Smooth muscle cell (in vitro differentiated cells): Measurements from ENCODE around the gene MYO1A. TPM values are rescaled to one million over a fixed set of nuclear protein-coding genes. Genes with fewer than 3 reads are reported as not detected.
A peak's percentile ranks its signal among the peaks of the same experiment; 100 is the strongest.
"Not testable (repeated sequence)": the region's sequence is repeated elsewhere in the genome, so short reads cannot be mapped to it uniquely, and the experiment has no call there.

ENCODE experiments used
- DNase-seq: peaks from one replicate; lab custom pipeline; 2025; ENCODE audit not compliant: unreplicated experiment; lab: John Stamatoyannopoulos, UW
- H2AFZ ChIP-seq: fragments of 200-600 bp; sonication (generic); 2 replicates; pipeline ENCODE4 v1.6.0; 2016; ENCODE audit warnings: antibody characterized with exemption, low read depth, mild to moderate bottlenecking
- H3F3A ChIP-seq: fragments of 200-600 bp; sonication (generic); 2 replicates; pipeline ENCODE4 v1.6.0; 2017; ENCODE audit warnings: antibody characterized with exemption, low read depth
- H3K27ac ChIP-seq: fragments of 200-600 bp; sonication (generic); 2 replicates; pipeline ENCODE4 v1.5.1; 2016; ENCODE audit warnings: low read depth, mild to moderate bottlenecking
- H3K27me3 ChIP-seq: fragments of 200-600 bp; sonication (generic); 2 replicates; pipeline ENCODE4 v1.6.1; 2016; ENCODE audit warnings: low read depth, mild to moderate bottlenecking
- H3K36me3 ChIP-seq: fragments of 200-600 bp; sonication (generic); 2 replicates; pipeline ENCODE4 v1.5.1; 2016; ENCODE audit warnings: low read depth
- H3K4me1 ChIP-seq: fragments of 200-600 bp; sonication (generic); 2 replicates; pipeline ENCODE4 v1.5.1; 2016; ENCODE audit warnings: low read depth
- H3K4me2 ChIP-seq: fragments of 200-600 bp; sonication (generic); 2 replicates; pipeline ENCODE4 v1.6.0; 2016; ENCODE audit warnings: mild to moderate bottlenecking
- H3K4me3 ChIP-seq: fragments of 200-600 bp; sonication (generic); 2 replicates; pipeline ENCODE4 v1.5.1; 2016; ENCODE audit warnings: mild to moderate bottlenecking
- H3K79me2 ChIP-seq: fragments of 200-600 bp; sonication (generic); 2 replicates; pipeline ENCODE4 v1.6.0; 2016; ENCODE audit warnings: low read depth, mild to moderate bottlenecking
- H3K9ac ChIP-seq: fragments of 200-600 bp; sonication (generic); 2 replicates; pipeline ENCODE4 v1.6.0; 2016; ENCODE audit warnings: low read depth
- H3K9me3 ChIP-seq: fragments of 200-600 bp; sonication (generic); replicated peaks from 2 replicates; pipeline ENCODE4 v1.5.1; 2016; ENCODE audit warnings: low read depth
- H4K20me1 ChIP-seq: fragments of 200-600 bp; sonication (generic); 2 replicates; pipeline ENCODE4 v1.6.0; 2016; ENCODE audit warnings: low read depth
- WGBS: methylation state at CpG from one replicate; pipeline ENCODE4 v1.1.7; 2016; ENCODE audit warnings: low lambda C conversion rate; 5-methylcytosine and 5-hydroxymethylcytosine counted together
- polyA plus RNA-seq: library from polyadenylated mRNA; unstranded; fragments of >200 nt; fragmentation: Nextera tagmentation; extraction: Ambion mirVana; gene quantifications from 2 replicates; pipeline ENCODE4 v1.2.1, GENCODE V29; 2016
- total RNA-seq: library from RNA; depleted of rRNA; stranded (reverse); fragments of >200 nt; gene quantifications from 2 replicates; pipeline ENCODE4 v1.2.3, GENCODE V29; 2014
- TF ChIP-seq, protein P1 (sequence below): fragments of 200-600 bp; sonication (generic); IDR thresholded peaks from 2 replicates; pipeline ENCODE4 v1.5.1; 2017; ENCODE audit warnings: borderline replicate concordance, mild to moderate bottlenecking, antibody characterized with exemption; ENCODE audit not compliant: insufficient read depth, poor library complexity, severe bottlenecking

MYO1A gene
- total and polyA plus RNA-seq, 2 experiments from 2014 or later = not detected

DNA sequence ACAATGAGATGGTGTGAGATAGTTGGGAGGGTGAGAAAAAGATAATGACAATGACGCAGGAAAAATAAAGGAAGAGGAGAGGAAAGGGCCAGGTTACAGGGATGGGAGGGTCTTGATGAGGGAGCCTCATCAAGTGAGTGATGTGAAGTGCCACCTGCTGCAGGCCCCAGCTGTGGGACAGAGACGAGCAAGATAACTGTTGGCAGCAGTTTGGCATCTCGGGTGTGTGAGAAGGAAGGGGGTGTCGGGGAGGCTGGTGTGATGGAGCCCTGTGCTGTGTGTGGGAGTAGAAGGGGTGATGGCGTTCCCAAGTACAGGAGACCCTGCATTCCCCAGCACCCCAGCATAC is 22.1 kb downstream of the MYO1A start:
- peaks cover 4% of the 10 kb centered on the region for H3K4me1 ChIP-seq
- H3K27me3 ChIP-seq = no peaks in the 10 kb centered on the region
- H3K9ac ChIP-seq = no peak overlapping the region
- no peak overlapping the region for H3K4me2 ChIP-seq
- no peak overlapping the region for H3K4me3 ChIP-seq
- DNase-seq = no peak
- no peak overlapping the region for H3K27ac ChIP-seq
- WGBS = 81% methylated on average over 5 of the region's 5 CpGs
- no peaks in the 10 kb centered on the region for H3K36me3 ChIP-seq
- H3F3A ChIP-seq = no peaks in the 10 kb centered on the region
- no peaks in the 10 kb centered on the region for H3K79me2 ChIP-seq
- no peaks in the 10 kb centered on the region for H4K20me1 ChIP-seq
- H3K9me3 ChIP-seq = no peaks in the 10 kb centered on the region
- H2AFZ ChIP-seq = no peak overlapping the region
- TF ChIP-seq, protein P1, sequence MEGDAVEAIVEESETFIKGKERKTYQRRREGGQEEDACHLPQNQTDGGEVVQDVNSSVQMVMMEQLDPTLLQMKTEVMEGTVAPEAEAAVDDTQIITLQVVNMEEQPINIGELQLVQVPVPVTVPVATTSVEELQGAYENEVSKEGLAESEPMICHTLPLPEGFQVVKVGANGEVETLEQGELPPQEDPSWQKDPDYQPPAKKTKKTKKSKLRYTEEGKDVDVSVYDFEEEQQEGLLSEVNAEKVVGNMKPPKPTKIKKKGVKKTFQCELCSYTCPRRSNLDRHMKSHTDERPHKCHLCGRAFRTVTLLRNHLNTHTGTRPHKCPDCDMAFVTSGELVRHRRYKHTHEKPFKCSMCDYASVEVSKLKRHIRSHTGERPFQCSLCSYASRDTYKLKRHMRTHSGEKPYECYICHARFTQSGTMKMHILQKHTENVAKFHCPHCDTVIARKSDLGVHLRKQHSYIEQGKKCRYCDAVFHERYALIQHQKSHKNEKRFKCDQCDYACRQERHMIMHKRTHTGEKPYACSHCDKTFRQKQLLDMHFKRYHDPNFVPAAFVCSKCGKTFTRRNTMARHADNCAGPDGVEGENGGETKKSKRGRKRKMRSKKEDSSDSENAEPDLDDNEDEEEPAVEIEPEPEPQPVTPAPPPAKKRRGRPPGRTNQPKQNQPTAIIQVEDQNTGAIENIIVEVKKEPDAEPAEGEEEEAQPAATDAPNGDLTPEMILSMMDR = no peak

DNA sequence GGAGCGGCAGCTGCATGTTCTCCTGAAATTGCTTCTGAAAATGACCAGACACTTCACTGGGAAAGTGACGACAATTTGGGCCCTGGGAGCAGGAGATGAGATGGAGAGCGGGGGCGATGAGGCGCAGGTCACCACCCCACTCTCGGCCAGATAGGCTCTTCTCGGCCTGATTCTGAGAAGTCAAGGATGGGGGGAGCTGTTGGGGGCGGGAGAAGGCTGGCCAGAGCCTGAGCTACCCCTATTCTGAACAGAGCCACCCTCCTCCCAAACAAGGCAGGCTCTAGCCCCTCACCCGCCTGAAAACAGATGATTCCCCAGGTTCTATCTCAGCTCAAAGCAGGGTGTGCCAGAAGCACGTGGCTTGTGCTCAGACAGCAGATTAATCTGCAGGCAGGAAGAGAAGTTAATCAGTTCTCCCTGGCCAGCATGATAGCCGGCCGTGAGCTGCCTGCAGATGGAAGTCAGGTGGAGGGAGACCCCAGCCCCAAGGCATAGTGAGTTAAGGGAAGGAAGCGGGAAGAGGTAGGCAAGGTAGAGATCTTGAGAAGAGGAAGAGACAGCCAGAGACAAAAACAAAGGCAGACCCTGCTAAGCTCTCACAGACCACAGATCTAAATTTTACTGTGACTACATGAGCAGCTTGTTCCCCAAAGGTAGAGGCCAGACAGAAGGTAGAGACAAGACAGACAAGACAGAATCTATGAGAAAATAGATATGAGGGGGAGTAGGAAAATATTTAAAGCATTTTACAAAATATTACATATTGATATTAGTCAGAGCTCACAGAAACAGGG is 22.7 kb downstream of the MYO1A start:
- TF ChIP-seq, protein P1 = no peak
- Histone ChIP-seq H3K9me3 (no peaks in the 10 kb centered on the region), H3K79me2 (no peaks in the 10 kb centered on the region), H3K4me3 (no peak overlapping the region), H3K4me1 (peaks cover 4% of the 10 kb centered on the region), H3K27me3 (no peaks in the 10 kb centered on the region), H3K27ac (no peak overlapping the region), H3K9ac (no peak overlapping the region), H3F3A (no peaks in the 10 kb centered on the region), H3K36me3 (no peaks in the 10 kb centered on the region), H2AFZ (no peak overlapping the region), H3K4me2 (no peak overlapping the region), H4K20me1 (no peaks in the 10 kb centered on the region)
- no peak for DNase-seq
- WGBS = 67% methylated on average over 13 of the region's 13 CpGs

DNA sequence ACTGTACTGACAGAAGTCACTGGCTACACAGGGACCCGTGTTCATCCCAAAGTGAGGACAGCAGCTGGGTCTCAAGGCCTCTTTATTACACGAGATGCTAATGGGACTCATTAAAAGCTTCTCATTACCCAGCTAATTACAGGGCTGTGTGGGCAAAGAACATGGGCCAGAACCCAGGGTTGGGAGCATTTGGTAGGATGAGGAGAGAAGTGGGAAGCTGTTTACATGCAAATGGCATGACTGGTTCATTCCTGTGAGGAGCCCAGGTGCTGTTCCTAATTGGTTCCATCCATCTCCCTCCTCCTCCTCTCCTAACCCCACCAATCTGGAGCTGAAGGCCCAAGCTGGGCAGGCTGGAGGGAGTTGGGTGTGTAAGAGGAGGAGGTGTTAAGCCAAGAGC is 24.7 kb downstream of the MYO1A start:
- H3K9me3 ChIP-seq = no peaks in the 10 kb centered on the region
- peaks cover 4% of the 10 kb centered on the region for H3K4me1 ChIP-seq
- H3K4me3 ChIP-seq = no peak overlapping the region
- H3F3A ChIP-seq = no peaks in the 10 kb centered on the region
- H4K20me1 ChIP-seq = no peaks in the 10 kb centered on the region
- no peak overlapping the region for H3K27ac ChIP-seq
- H3K4me2 ChIP-seq = no peak overlapping the region
- TF ChIP-seq, protein P1 = no peak
- no peak overlapping the region for H3K9ac ChIP-seq
- H2AFZ ChIP-seq = no peak overlapping the region
- no peaks in the 10 kb centered on the region for H3K27me3 ChIP-seq
- DNase-seq = no peak
- WGBS = 83% methylated on average over 2 of the region's 2 CpGs
- no peaks in the 10 kb centered on the region for H3K36me3 ChIP-seq
- H3K79me2 ChIP-seq = no peaks in the 10 kb centered on the region

DNA sequence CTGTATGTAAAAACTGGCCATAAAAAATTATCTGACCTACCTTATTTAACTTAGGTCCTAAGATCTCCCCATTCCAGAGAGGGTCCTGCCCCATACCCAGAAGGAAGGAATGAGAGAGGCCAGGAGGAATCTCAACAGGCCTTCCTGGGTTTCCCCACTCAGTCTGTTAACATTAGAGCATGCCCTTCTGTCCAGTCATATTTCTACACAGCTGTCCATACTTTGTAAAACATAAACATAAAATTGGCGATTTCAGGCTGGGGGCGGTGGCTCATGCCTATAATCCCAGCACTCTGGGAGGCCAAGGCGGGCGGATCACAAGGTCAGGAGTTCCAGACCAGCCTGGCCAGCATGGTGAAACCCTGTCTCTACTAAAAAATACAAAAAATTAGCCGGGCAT is 27.6 kb downstream of the MYO1A start:
- not testable (repeated sequence) for H4K20me1 ChIP-seq, H3K36me3 ChIP-seq, H3K4me3 ChIP-seq, DNase-seq, H3K79me2 ChIP-seq, H3K4me1 ChIP-seq, H3K4me2 ChIP-seq, H2AFZ ChIP-seq, H3K9me3 ChIP-seq, H3F3A ChIP-seq, H3K27me3 ChIP-seq, H3K9ac ChIP-seq
- H3K27ac ChIP-seq = peak overlapping the region; percentile 23
- WGBS = 70% methylated on average over 5 of the region's 5 CpGs
